ENCODE results near the gene NEK4. TPM values are rescaled to one million over a fixed set of nuclear protein-coding genes. Genes with fewer than 3 reads are reported as not detected.

The NEK4 gene
- total and polyA plus RNA-seq, 2 of the 13 experiments (the other 11 are each of a cell fraction or from before 2014, with no cell fraction given), result 16.5 to 38.0 TPM

- TF ChIP-seq CBX2 (IDR thresholded peaks at IDR 0.05; ENCODE audit: low read depth, low read length), result no peak
- TF ChIP-seq CBX2 (CRISPR knock-in tag; IDR thresholded peaks at IDR 0.05; ENCODE audit: low read depth), result no peak
- no peak for TF ChIP-seq CHD4 (IDR thresholded peaks at IDR 0.05; ENCODE audit: borderline replicate concordance, low read length)
- TF ChIP-seq PHF21A (CRISPR knock-in tag; IDR thresholded peaks at IDR 0.05), result peak; percentile 45; the same call in 1 of the 2 replicates
- no peak for TF ChIP-seq KDM5A (IDR thresholded peaks at IDR 0.05; ENCODE audit: borderline replicate concordance, low read length)
- no peak for TF ChIP-seq ZBTB42 (CRISPR knock-in tag; IDR thresholded peaks at IDR 0.05)
- no peak for TF ChIP-seq SRSF9 (IDR thresholded peaks at IDR 0.05; ENCODE audit: borderline replicate concordance, insufficient read depth, low read depth, low read length, poor library complexity, severe bottlenecking)
- no peak for TF ChIP-seq GTF2F1 (IDR thresholded peaks at IDR 0.05; ENCODE audit: low read length)
- no peak for TF ChIP-seq ZSCAN22 (CRISPR knock-in tag; IDR thresholded peaks at IDR 0.05)
- peak; percentile 92 for TF ChIP-seq MIXL1 (CRISPR knock-in tag; IDR thresholded peaks at IDR 0.05)
- TF ChIP-seq CC2D1A (CRISPR knock-in tag; IDR thresholded peaks at IDR 0.05), result no peak
- TF ChIP-seq CHCHD3 (CRISPR knock-in tag; IDR thresholded peaks at IDR 0.05), result no peak
- TF ChIP-seq ZBTB7B (CRISPR knock-in tag; IDR thresholded peaks at IDR 0.05), result peak; percentile 61; the same call in 1 of the 2 replicates
- no peak for TF ChIP-seq ZNF552 (CRISPR knock-in tag; IDR thresholded peaks at IDR 0.05; ENCODE audit: borderline replicate concordance)
- TF ChIP-seq KDM3A (CRISPR knock-in tag; IDR thresholded peaks at IDR 0.05; ENCODE audit: low read depth), result no peak
- no peak for TF ChIP-seq CREB1 (IDR thresholded peaks at IDR 0.05)
- peak; percentile 55 for TF ChIP-seq CREB1 (CRISPR knock-in tag; IDR thresholded peaks at IDR 0.05)
- no peak for TF ChIP-seq PAWR (CRISPR knock-in tag; IDR thresholded peaks at IDR 0.05; ENCODE audit: borderline replicate concordance)
- TF ChIP-seq SOX5 (CRISPR knock-in tag; IDR thresholded peaks at IDR 0.05; ENCODE audit: borderline replicate concordance), result peak; percentile 65; the same call in 1 of the 2 replicates
- TF ChIP-seq KLF16 (CRISPR knock-in tag; IDR thresholded peaks at IDR 0.05), result peak in 1 of 2 experiments; percentile 52; a peak in 1 of 4 replicates
- no peak for TF ChIP-seq ZBTB26 (CRISPR knock-in tag; IDR thresholded peaks at IDR 0.05; ENCODE audit: borderline replicate concordance)
- no peak for TF ChIP-seq ZNF142 (CRISPR knock-in tag; IDR thresholded peaks at IDR 0.05)
- no peak for TF ChIP-seq NCOA5 (CRISPR knock-in tag; IDR thresholded peaks at IDR 0.05)
- TF ChIP-seq RFX5 (IDR thresholded peaks at IDR 0.05; ENCODE audit: low read depth, low read length), result no peak
- no peak for TF ChIP-seq GRHL1 (CRISPR knock-in tag; conservative IDR thresholded peaks at IDR 0.05)
Observed at GRCh38 chr3:52682016-52682415, 88.7 kb downstream of the NEK4 start (continued).

All from HepG2 (cell line).